Effector CD4-positive, alpha-beta T cell (primary cell): ENCODE results near the gene MYLK4.
A peak's percentile ranks its signal among the peaks of the same experiment; 100 is the strongest.

Source experiments
- DNase-seq: peaks from one replicate; pipeline ENCODE4 v3.0.0-alpha.2; 2020
- total RNA-seq: gene quantifications from one replicate; lab custom pipeline; 2026; lab: John Stamatoyannopoulos, UW

Gene MYLK4
- total RNA-seq, result 1.7 reads per million

DNA sequence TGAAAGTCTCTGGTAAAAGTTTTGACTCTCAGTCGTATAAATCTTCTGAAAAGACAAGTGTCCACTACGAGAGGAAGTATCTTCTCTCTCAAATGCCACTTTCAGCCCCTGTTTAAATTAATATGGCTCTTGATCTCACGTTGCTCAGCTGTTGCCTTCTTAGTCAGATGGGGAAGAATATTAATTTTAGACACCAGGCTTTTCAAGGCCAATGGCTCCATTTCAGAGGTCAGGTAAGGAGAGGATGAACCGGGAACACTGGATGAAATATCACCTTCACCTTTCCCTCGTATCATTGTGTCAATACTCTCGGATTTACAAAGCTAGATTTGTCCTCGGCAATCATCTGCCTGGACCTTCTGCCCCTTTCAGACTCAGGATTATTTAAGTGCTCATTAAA is at the start of gene MYLK4:
Gene MYLK4, minus strand, starts transcription at position 91 of the 400 bp plus-strand sequence. CDS start 1,628 bp downstream, outside the sequence.
- DNase-seq, result no peak

DNA sequence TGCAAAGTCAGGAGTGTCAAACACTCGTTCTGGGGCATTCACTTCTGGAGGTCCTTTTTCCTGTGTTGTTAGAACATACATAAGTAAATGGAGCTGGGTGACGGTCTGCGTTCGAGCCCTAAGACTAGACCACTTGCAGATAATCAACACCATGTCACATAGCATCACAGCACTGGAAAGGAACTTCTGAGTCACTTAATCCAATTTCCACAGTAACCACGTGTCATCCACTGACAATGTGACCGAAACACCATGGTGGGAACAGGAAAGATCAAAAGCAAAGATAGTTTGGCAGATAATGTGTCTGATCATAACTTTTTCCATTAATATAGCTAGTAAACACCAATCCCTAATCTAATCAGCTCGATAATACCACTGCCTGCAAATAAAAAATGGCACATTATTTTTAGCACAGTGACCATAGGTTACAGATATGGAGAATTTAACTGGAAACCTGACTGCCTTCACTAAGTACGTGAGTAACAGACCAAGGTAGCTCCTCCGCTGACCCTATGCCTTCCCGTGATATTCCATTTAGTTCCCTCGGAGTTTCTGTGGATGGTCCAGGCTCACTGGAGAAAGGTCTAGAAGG is 49.3 kb upstream of the MYLK4 start:
- DNase-seq, result no peak

DNA sequence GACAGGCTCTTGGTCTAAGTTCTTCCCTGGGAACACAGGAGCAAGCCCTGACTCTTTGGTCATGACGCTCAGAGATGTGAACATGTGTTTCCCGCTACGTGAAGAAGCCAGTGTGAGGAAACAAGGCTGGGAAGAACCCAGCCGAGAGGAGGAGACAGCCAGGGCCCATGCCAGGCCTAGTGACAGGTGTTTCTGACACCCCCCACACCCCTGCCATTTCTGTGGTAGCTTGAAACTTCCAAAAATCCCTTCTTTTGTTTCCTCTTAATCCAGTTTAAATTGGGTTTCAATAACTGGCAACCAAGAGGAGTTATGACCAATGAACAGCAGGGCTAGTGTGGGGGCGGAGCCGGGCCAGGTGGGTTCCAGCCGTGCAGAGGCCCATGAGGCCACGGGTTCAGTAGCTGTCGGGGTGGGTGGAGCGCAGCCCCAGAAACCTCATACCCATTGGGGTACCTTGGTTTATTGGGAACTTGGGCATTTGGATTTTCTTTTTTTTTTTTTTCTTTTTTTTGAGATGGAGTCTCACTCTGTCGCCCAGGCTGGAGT is 47.9 kb upstream of the MYLK4 start:
- DNase-seq, result no peak

DNA sequence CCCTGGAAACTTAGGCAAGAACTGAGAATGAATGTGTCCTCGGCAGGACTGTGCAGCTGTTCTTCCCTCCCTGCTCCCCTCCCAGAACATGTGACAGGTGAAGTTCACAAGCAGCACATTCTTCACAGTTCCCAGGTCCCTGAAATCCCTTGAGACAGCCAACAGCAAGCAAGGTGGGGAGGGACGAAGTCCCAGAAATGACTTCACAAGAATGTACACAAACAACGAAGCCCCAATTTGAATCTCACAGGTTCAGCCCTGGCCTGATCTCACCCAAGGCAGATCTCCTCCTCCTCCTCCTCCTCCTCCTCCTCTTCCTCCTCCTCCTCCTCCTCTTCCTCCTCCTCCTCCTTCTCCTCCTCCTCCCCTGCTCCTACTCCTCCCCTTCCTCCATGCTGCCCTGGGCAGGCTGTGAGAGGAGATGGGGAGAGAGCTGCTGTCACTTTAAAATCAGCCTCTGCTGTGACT is 46.9 kb upstream of the MYLK4 start:
- no peak for DNase-seq

DNA sequence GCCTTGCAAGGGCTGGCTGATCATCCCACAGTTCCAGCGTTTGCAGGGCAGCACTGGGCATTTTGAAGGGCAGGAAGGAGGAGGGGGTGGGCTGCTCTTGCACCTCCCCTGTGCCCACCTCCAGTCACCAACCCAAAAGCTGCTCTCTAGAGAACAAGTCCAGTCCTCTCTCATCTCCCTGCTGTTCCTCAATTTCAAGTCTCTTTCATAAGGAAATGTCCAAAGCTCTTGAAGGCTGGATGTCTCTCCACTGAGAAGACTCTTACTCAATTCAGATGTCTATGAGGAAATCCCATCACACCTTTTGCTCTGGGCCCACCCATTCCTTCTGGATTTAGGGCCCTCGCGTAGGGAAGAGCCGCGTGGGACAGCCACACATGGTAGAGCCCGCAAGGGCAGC is 46.1 kb upstream of the MYLK4 start:
- DNase-seq, result no peak

DNA sequence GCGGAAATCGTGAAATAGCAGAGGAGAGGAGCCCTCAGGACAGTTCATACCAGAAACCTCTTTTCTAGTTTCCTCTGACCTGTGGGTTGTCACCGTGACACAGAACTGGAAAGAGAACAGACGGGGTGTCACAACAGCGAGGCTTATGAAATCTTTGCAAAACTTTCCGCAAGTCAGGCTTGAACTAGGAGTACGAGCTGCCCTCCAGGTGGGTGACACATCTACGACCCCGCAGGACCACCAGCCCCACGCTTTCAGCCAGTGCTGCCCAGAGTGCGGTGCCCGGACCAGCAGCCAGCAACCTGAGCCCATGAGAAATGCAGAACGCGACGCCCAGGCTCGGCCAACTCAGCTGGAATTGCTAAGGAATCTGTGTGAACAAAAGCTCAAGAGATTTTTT is 45.2 kb upstream of the MYLK4 start:
- DNase-seq, result no peak

DNA sequence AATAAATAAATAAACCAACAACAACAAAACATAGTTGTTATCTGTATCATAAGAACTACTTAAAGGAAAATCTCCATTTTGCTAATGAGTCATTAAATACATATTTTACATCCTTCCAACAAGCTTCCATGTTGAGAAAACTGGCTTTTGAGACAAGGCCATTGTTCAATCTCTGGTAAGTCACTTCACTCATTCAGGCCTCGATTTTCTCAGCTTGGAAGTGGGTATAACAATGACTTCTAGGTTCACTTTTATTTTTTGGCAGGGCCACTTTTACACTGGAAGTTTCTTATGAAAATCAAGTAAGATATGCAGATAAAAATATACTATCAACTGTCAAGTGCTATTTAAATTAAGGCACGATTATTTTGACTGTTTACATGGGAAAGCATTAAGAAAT is 44.4 kb upstream of the MYLK4 start:
- no peak for DNase-seq

DNA sequence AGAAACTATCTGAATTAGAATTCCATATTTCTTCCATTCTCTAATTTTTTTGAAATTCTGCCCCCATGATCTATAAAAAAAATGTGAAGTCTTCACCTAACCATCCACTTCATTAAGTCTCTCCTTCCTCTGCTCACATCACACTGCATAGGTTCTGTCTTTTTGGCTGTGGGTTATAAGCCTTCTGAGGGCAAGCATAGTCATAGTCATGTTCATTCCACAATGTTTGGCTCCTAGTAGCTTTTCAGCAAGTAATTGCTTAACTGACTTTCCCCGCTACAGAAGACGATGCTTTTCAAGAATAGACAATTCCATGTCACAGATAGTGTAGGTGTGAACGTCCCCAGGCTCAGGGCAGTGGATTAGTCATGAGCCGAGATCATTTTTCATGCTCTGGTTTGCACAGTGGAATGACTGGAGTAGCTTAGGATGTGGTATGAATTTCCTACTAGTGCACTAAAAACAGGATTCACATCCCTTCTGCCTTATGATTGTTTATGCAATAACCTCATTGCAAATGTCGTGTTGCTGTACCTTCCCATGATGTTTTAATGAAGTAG is 43.5 kb upstream of the MYLK4 start:
- DNase-seq, result no peak

DNA sequence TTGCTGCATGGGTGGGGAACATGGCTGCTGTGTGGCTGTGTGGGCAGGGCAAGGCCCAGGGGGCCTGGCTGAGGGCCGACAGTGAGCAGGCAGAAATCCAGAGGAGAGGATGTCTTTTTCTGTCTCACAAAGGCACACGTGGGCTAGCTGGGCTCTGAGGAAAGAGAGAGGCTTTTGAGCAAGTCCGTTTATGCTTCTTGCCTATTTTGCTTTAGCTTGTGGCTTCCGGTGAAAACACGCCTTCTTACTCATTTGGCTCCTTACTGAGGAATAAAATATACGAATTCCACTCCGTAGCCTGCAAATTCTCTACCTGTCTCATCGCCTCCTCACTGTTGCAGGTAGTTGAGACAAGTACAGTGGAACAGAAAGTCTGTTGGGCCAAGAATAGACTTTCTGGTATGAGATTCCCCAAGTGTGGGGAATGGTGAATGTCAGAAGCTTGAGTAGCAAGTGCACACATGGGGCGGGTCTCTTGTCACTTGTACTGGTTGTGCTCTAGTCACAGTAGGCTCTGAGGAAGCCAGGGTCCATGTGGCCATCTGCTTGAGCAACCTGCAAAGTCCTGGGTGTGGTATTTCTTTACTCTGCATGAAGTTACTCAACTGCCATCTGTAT is 42.9 kb upstream of the MYLK4 start:
- no peak for DNase-seq

DNA sequence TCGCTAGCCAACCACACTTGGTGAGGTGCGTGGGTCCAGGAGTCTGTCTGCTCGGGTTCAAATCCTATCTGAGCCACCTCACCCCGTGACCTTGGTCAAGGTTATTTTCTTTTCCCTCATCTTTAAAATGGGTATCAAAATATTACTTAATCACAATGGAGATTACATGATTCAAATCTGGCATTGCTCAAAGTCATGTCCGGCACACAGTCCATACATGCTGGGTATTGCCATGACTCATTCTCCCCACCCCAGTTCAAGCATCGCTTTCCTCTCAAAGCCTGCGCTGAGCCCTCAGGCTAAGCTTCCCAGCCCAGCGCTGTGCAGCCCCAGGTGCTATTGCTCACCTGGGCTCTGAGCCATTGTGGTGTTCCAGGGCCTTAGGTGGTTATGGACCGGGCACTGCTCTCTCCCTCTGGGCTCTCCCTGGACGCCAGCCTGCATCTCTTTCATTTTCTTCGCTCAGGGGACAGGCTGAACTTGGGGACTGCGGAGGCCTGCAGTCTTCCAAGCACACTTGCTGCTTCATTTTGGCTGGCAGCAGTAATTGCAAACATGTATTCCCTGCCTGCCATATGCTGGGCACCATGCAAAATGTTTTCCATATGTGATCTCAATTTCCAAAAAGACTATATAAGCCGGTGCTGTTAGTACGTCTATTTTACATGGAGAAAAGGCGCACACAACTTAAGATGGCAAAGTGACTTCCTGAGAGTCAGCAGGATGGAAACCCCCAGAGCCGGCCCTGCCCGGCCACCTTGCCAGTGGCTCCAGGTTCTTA is 41.8 kb upstream of the MYLK4 start:
- DNase-seq, result no peak

DNA sequence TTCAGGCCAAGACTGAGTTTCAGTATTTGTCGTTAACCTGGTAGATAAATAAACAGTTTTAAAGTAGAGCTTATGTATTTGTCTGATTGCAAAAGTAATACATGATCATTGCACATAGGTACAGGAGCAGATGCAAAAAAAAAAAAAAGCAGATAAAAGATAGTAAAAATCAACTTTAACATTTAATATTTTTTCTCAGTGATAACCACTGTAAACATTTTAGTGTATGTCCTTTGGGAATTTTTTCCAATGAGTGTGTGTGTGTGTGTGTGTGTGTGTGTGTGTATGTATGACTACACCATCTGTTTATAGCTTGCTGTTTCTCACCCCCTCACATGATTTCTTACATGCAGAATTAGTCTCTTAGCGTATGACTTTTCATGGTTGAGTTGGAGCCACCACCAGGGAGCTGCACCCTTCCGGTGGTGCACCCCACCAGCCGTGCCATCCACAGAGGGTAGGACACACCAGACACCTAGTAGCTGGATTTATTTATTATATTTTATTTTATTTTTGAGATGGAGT is 40.8 kb upstream of the MYLK4 start:
- DNase-seq, result no peak

DNA sequence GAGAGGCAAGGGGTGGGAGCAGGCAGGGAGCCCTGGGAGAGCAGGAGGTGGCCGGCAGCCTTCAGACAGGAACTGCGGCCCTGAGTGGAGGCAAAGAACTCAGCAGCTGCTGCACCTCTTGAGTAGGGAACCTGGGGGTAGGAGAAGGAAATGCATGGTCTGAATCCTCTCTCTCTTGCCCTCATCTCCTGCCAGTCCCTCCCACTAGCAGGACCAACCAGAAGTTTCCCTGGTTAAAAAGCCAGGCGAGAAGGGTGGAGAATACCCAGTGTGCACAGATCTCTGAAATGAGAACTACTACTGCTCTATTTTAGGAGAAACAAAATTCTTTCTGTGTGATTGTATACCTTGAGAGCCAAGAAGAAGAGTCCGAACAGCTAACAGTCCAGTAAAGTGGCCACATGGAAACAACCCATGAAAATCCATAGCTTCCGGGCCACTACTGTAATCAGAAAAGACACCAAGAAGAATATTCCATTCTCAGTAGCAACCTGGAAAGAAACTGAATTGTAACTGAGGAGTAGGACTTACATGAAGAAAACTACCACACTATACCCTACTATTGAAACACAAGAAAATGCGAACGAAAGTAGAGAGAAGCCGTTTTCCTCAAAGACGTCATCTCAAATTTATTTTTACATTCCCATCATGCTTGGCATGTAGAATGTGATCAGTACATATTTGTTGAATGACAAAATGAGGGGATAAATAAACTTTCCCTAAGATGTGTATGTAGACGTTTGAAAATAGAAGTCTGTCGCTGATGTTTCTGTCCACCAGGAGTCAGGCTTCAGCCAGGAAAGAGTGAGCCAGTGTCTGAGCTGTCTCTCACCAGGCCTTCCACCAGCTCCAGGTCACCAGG is 40.1 kb upstream of the MYLK4 start:
- DNase-seq, result peak; percentile 24

DNA sequence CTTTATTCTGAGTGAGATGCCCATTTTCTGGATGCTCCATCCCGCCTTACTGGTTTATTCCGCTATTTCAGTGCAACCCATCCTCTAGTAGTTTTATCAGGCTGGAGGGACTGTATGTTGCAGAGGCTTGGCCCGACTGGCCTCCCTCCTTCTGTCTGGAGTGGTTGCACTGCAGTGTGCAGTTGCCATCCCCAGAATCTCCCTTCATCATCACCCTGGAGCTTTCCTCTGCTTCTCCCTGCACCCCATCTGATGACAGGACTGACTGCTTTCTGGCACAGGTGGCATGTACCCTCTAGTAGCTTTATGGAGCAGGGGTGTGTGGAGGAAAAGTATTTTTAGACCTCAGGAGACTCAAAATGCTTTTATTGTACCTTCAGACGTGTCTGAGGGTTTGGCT is 35.5 kb upstream of the MYLK4 start:
- DNase-seq, result no peak

DNA sequence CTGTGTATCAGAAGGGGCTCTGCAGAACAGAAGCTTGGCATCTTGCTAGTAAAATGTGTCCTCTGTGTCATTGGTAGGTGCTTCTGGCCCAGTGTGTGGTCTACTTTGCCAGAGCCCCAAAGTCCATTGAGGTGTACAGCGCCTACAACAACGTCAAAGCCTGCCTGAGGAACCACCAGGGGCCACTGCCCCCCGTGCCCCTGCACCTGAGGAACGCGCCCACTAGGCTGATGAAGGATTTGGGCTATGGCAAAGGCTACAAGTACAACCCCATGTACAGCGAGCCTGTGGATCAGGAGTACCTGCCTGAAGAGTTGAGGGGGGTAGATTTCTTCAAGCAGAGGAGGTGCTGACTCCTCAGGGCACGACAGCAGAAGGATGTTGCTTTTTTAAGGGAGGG is 34.2 kb upstream of the MYLK4 start:
- no peak for DNase-seq

DNA sequence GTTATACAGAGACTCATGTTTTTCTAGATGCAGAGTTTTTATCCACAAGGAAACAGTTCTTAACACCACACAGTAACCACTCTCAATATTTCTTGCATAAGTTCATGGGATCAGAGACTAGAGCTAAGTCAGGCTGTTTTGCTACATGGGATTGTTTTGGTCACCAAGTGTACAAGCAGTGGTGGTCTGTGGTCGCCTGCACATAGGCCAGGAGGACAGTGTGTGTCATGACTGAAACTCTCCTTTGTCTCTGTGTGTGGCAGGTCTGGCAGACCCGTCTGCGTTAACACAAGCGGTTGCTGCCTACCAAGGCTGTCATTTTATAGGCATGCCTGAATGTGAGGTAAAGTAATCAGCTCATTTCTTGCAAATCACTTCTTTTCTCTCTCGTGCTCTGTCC is 33.3 kb upstream of the MYLK4 start:
- DNase-seq, result no peak

DNA sequence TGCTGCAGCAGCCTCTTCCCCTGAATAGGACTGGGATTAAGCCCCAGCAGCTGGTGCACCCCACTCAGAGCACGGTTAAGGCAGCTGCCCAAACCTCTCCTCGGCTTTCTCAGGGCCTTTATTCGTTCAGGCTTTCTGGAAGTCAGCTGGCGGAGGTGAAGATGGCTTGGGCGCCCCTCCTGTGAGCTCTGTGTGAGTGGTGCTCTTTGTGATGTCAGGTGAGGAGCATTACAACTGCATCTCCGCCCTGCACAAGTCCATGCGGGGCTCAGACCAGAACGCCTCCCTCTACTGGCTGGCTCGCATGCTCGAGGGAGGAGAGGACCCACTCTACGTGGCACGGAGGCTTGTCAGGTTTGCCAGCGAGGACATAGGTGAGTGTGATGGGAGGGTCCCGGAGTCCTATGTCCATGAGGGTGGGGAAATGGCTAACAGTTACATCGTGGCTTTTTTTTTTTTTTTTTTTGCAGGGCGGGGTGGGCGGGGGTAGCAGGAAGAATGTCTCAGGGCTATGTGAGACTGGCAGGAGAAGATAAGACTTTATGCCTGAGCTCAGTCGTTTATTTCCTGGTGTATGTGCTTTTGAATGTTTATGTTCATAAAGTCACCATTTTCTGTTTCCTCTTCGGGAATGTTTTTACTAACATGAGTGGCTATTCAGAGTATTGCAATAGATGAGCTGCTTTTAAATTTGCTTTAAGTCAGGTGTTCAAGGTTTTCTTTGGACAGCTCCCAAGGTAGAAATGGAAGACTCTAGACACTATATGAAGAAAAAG is 32.7 kb upstream of the MYLK4 start:
- no peak for DNase-seq

DNA sequence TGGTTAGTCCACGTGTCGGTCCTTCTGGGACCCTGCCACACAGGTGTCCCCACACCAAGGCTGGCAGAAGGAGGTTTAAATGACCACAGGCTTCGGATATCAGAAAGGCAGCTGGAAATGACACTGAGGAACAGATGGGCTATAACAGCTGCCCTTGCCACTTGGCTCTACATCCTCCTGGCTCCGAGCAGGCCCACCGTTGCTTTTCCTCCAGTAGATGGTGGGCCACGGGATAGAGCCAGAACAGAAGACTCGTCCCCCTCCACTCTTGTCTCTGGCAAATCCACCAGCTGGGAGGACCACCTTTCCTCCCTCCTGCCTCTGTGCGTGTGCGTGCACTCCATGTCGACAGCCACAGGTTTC is 32.1 kb upstream of the MYLK4 start:
- no peak for DNase-seq

DNA sequence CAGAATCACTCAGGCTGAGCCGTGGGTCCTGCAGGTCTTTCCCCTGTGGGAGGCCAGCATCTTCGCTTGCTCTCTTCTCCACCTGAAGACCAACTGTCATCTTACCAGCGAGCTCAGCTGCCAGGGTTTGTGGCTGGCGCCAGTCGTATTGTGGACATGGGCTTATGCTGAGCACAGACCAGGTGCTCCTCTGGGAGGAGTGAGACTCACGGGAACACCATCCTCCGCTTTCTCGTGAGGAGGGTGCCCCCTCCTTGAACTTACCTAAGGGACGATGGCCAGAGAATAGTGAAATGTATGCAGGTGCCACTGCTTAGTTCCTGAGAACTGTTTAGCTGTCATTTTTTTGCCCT is 31.6 kb upstream of the MYLK4 start:
- no peak for DNase-seq

DNA sequence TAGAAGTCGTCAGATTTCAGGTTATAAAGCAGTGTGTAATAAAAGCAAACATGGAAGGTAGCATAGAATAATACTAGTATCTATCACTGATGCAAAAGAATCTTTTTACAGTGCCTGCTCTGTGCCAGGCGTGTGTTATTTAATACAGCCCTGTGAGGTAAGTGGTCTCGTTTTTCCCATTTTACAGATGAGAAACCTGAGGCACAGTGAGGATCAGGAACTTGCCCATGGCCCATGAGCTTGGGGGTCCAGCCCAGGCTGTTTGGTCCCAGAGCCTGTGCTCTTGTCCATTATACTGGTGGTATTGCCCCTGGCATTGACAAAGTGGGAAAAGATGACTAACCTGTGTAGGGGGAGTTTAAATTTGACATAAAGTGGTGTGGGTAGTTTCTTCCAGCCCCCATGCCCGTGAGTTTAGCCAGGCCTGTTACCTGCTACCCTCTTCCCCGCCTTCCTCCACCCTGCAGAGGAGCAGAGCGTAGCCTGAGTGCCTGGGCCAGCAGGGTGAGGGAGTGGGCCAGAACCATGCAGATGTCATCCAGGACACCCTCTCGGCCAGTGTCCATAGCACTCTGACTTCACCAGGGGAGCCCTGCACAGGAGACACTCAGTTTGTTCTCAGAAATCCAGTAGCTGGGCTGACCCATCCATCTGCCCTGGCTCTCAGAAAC is 31.1 kb upstream of the MYLK4 start:
- DNase-seq, result no peak

DNA sequence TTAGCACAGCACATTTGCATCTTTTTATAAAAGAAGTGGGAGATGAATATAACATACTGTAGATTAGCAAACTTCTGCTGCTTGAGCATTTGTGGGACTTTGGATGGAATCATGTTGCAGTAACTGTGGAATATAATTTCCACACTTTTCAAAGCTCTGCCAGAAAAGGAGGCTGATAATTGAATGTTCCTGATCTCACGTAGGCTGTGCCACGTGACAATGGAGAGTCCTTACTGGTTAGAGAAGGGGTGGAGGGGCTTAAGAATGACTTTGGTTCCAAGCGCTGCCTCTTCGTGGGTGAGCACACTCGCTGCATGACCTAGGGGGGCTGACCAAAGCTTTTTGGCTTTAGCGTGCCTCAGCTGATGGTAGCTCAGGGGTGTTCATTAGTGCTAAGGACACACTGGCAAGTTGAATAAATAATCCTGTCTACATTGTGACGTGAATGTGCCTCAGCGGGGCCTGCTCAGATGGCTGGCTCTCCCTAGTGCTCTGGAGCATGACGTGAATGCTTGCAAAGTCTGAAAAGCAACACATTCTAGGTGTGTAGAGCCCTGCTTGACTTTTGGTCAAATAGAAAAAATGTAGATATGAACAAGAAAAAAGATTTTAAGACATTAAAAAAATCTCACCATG is 29.5 kb upstream of the MYLK4 start:
- DNase-seq, result no peak

DNA sequence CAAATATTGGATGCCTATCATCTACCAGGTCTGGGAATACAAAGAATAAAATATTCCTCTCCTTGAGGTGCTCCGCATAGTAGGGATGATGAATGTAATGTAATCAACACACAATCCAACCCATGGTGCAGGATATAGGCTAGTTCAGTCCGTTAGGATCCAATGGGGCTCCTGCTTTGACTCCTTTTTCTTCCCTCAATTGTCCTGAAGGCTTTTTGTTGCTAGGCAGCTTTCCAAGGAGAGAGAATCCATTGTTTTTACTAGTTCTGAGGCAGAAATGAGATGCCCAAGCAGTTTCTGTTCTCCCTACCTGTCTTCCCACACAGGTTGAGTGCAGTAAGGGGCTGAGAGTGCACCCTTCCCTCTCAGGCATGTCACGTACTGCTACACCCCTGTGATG is 26.5 kb upstream of the MYLK4 start:
- no peak for DNase-seq
